Endodermal cell (in vitro differentiated cells): ENCODE data around the gene EPHA4. TPM values are rescaled to one million over a fixed set of nuclear protein-coding genes. Genes with fewer than 3 reads are reported as not detected.

Experiments
- DNase-seq: peaks from one replicate; pipeline ENCODE4 v3.0.0-alpha.2; 2017
- H3K27ac ChIP-seq: 2 replicates; pipeline ENCODE4 v1.5.1; 2013; ENCODE audit warnings: mild to moderate bottlenecking, low read depth, low read length, moderate library complexity
- H3K27me3 ChIP-seq: 2 replicates; pipeline ENCODE4 v1.6.1; 2013; ENCODE audit warnings: mild to moderate bottlenecking, low read length, moderate library complexity; ENCODE audit not compliant: insufficient read depth, control insufficient read depth, poor library complexity, severe bottlenecking
- H3K36me3 ChIP-seq: 2 replicates; pipeline ENCODE4 v1.7.0; 2013; ENCODE audit warnings: mild to moderate bottlenecking, low read length, moderate library complexity; ENCODE audit not compliant: control insufficient read depth, insufficient read depth
- H3K4me1 ChIP-seq: one replicate; pipeline ENCODE4 v1.7.0; 2013; ENCODE audit warnings: low read length; ENCODE audit not compliant: control insufficient read depth, insufficient read depth
- H3K4me3 ChIP-seq: 2 replicates; pipeline ENCODE4 v1.5.1; 2013; ENCODE audit warnings: mild to moderate bottlenecking, low read length, moderate library complexity
- H3K9ac ChIP-seq: 2 replicates; pipeline ENCODE4 v1.6.1; 2013; ENCODE audit warnings: mild to moderate bottlenecking, low read length, moderate library complexity; ENCODE audit not compliant: poor library complexity, severe bottlenecking; ENCODE audit errors: extremely low read depth
- H3K9me3 ChIP-seq: 2 replicates; pipeline ENCODE4 v1.6.1; 2013; ENCODE audit warnings: mild to moderate bottlenecking, low read length, moderate library complexity; ENCODE audit not compliant: control insufficient read depth
- H3K27ac Mint-ChIP-seq: 2 replicates; pipeline ENCODE4 v1.8.0; 2020; ENCODE audit warnings: mixed read lengths
- H3K27me3 Mint-ChIP-seq: 2 replicates; pipeline ENCODE4 v1.8.0; 2021; ENCODE audit warnings: mild to moderate bottlenecking, mixed read lengths; ENCODE audit not compliant: insufficient read depth
- H3K36me3 Mint-ChIP-seq: 2 replicates; pipeline ENCODE4 v1.8.0; 2020; ENCODE audit warnings: low read depth, mixed read lengths
- H3K4me1 Mint-ChIP-seq: 2 replicates; pipeline ENCODE4 v1.8.0; 2020; ENCODE audit warnings: mixed read lengths
- H3K4me3 Mint-ChIP-seq: 2 replicates; pipeline ENCODE4 v1.8.0; 2020; ENCODE audit warnings: mild to moderate bottlenecking, moderate library complexity, mixed read lengths
- H3K9me3 Mint-ChIP-seq: 2 replicates; pipeline ENCODE4 v1.8.0; 2020; ENCODE audit warnings: mild to moderate bottlenecking, mixed read lengths
- WGBS, 2 experiments: methylation state at CpG; one replicate each; pipeline versions ENCODE4 v1.1.5 to v1.1.7; 2013; ENCODE audit warnings: missing lambda C conversion rate in 2 of 2, mixed read lengths in 1 of 2; ENCODE audit not compliant: insufficient coverage in 1 of 2, insufficient read length in 1 of 2; 5-methylcytosine and 5-hydroxymethylcytosine counted together
- total RNA-seq, 2 donors: library from RNA; stranded (reverse); fragmentation: NEBNext Ultra II Directional in 1 of 2; extraction: Animal tissue kit (Norgen Biotek cat#: 25700) in 1 of 2; gene quantifications; 2 replicates in 1 of 2; 3 replicates in 1 of 2; pipeline ENCODE4 v1.2.1, GENCODE V29; 2021
- TF ChIP-seq, protein P1 (sequence below): fragments of 200-600 bp; sonication (generic); conservative IDR thresholded peaks from 2 replicates; pipeline ENCODE4 v1.5.0; 2021; ENCODE audit warnings: antibody characterized with exemption, mild to moderate bottlenecking

Gene EPHA4
- total RNA-seq, 2 donors from 2014 or later: 74.1 to 87.3 TPM

DNA sequence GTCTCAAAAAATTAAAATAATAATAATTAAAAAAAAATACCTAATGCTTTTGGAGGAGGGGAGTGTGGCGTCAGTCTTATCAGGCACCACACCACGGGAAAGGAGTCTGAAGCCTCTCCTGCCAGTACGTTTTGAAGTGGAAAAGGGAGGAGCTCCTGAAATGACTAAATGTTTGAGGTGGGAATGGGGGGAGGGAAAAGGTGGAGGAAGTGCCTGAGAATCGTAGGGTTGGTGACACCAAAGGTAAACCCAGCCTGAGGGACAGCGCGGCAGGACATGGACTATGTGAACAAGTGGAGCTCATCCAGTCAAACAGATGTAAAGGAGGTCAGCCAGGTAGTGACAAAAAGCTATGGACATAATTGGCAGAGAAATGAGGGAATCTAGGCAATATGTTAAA is 42.2 kb upstream of the EPHA4 start:
- 77 to 92% methylated on average over 6 of the region's 6 CpGs for WGBS, 2 experiments
- no peaks in the 10 kb centered on the region for H3K27me3 ChIP-seq
- no peaks in the 10 kb centered on the region for H3K9me3 ChIP-seq
- Mint-ChIP-seq H3K27ac (peak overlapping the region; percentile 49), H3K36me3 (no peaks in the 10 kb centered on the region), H3K4me3 (no peak overlapping the region), H3K4me1 (peaks cover 18% of the 10 kb centered on the region), H3K9me3 (no peaks in the 10 kb centered on the region), H3K27me3 (no peaks in the 10 kb centered on the region)
- no peak overlapping the region for H3K4me3 ChIP-seq
- no peak for DNase-seq
- TF ChIP-seq, protein P1, sequence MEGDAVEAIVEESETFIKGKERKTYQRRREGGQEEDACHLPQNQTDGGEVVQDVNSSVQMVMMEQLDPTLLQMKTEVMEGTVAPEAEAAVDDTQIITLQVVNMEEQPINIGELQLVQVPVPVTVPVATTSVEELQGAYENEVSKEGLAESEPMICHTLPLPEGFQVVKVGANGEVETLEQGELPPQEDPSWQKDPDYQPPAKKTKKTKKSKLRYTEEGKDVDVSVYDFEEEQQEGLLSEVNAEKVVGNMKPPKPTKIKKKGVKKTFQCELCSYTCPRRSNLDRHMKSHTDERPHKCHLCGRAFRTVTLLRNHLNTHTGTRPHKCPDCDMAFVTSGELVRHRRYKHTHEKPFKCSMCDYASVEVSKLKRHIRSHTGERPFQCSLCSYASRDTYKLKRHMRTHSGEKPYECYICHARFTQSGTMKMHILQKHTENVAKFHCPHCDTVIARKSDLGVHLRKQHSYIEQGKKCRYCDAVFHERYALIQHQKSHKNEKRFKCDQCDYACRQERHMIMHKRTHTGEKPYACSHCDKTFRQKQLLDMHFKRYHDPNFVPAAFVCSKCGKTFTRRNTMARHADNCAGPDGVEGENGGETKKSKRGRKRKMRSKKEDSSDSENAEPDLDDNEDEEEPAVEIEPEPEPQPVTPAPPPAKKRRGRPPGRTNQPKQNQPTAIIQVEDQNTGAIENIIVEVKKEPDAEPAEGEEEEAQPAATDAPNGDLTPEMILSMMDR: no peak
- H3K9ac ChIP-seq: no peak overlapping the region
- H3K4me1 ChIP-seq: peaks cover 2% of the 10 kb centered on the region
- H3K27ac ChIP-seq: no peak overlapping the region
- no peaks in the 10 kb centered on the region for H3K36me3 ChIP-seq

DNA sequence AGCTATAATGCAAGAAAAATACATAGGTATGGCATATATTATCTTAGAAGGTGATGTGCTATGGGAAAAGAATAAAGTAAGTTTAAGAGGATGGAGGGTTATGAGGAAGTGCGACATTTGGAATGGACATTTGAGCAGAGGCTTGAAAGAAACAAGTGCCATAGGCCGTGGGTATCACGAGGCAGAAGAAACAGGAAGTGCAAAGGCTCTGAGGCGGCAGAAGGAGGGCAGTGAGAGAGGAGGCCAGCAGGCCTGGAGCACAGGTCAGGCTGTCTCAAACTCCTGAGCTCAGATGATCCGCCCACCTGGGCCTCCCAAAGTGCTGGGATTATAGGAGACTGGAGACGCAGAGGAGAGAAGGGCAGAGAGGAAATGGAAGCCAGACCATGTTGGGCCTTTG is 40.7 kb upstream of the EPHA4 start:
- Mint-ChIP-seq H3K27ac (no peak overlapping the region), H3K4me1 (peaks cover 14% of the 10 kb centered on the region), H3K4me3 (no peak overlapping the region), H3K27me3 (no peaks in the 10 kb centered on the region), H3K9me3 (no peaks in the 10 kb centered on the region), H3K36me3 (no peaks in the 10 kb centered on the region)
- Histone ChIP-seq H3K4me1 (no peaks in the 10 kb centered on the region), H3K27ac (no peak overlapping the region), H3K9me3 (no peaks in the 10 kb centered on the region), H3K4me3 (no peak overlapping the region), H3K9ac (no peak overlapping the region), H3K36me3 (no peaks in the 10 kb centered on the region), H3K27me3 (no peaks in the 10 kb centered on the region)
- no peak for DNase-seq
- 95 to 97% methylated on average over 5 to 6 of the region's 6 CpGs for WGBS, 2 experiments
- TF ChIP-seq, protein P1: no peak

DNA sequence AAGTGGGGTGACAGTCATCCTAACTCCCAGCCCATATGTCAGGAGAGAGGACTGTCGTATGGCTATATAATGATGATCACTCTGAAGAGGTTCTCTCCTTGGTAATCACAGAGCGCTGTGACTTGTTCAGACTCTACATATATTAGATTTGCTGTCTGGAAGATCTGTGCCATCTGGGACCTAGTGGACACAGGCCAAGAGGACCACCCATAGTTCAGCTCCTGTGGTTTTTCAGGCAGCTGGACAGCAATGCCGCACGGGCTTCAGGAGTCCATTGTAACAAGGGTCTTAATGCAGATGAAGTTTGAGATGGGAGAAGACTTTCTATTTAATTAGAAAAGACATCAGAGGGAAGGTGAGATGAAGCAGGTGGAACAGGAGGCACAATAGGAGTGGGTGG is 40.1 kb upstream of the EPHA4 start:
- Mint-ChIP-seq H3K4me3 (no peak overlapping the region), H3K27me3 (no peaks in the 10 kb centered on the region), H3K27ac (no peak overlapping the region), H3K9me3 (no peaks in the 10 kb centered on the region), H3K4me1 (peaks cover 14% of the 10 kb centered on the region), H3K36me3 (no peaks in the 10 kb centered on the region)
- DNase-seq: no peak
- TF ChIP-seq, protein P1: no peak
- no peak overlapping the region for H3K4me3 ChIP-seq
- no peaks in the 10 kb centered on the region for H3K36me3 ChIP-seq
- H3K4me1 ChIP-seq: no peaks in the 10 kb centered on the region
- WGBS, 2 experiments: 97 to 100% methylated on average over 3 to 4 of the region's 4 CpGs
- H3K27ac ChIP-seq: no peak overlapping the region
- no peaks in the 10 kb centered on the region for H3K27me3 ChIP-seq
- no peaks in the 10 kb centered on the region for H3K9me3 ChIP-seq
- H3K9ac ChIP-seq: no peak overlapping the region
